DMS114 treated with DMSO at 0.1 percent for 48 hours (cell line): ENCODE results near the gene CACNA2D3.

Experiments used
- DNase-seq: peaks from one replicate; lab custom pipeline; 2025; ENCODE audit not compliant: unreplicated experiment; lab: John Stamatoyannopoulos, UW

Gene CACNA2D3

GRCh38 chr3:54563501-54564200 lies 441.3 kb downstream of the CACNA2D3 start:
- no peak for DNase-seq

GRCh38 chr3:54564374-54564925 lies 442.1 kb downstream of the CACNA2D3 start:
- DNase-seq, result no peak

DNA sequence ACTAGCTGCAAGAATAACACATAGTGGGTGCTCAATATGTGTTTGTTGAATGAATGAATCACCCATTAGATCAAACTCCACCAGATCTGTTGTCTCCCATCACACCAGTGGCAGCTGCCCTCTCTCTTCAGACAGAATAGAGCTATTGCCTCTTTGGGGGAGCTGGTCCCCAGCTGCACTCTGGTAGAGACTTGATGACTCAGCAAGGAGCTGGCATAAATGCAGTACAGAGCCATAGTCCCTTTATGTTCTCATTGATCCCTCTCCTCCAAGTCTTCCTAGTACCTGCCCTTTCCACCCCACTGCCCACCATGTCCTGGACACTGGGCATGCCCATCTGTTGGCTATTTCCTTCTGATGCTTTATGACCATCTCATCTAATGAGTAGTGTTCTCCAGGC lies 443.6 kb downstream of the CACNA2D3 start:
- no peak for DNase-seq

GRCh38 chr3:54567949-54568348 lies 445.6 kb downstream of the CACNA2D3 start:
- DNase-seq, result no peak

DNA sequence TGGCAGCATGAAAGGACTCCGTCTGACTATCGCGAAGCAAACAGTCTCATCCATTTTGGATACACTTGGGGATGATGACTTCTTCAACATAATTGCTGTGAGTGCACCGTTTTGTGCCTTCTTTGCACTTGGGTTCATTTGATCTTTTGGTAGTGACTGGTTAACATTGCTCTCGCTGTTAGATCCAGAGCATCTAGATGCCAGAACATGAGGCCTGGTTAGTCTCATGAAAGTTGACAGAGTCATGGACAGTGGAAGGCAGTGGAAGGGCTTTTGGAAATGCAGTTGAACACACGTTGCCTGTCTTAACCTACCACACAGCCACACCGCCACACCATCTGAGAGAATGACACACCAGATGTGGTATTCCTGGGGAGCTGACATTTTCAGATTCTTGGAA lies 447.7 kb downstream of the CACNA2D3 start:
- DNase-seq, result no peak

GRCh38 chr3:54572197-54572895 lies 450.0 kb downstream of the CACNA2D3 start:
- DNase-seq, result no peak

DNA sequence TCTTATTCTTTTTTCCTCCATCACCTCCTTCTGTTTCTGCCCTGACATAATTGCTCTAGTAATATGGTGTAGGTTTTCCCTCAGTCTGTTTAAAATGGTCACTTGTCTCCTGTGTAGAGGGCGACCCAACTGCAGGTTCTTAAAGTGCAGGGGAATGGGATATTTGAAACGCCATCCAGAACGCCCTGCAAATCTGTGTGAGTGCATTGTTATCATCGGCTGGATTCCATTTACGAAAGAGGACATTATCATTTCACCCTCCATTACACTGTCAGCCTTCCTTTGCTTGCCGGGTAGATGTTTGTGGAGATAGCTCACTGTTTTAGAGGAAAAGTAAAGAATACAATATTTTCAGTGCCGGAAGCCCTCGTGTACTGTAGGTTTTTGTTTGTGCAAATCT lies 451.5 kb downstream of the CACNA2D3 start:
- no peak for DNase-seq

DNA sequence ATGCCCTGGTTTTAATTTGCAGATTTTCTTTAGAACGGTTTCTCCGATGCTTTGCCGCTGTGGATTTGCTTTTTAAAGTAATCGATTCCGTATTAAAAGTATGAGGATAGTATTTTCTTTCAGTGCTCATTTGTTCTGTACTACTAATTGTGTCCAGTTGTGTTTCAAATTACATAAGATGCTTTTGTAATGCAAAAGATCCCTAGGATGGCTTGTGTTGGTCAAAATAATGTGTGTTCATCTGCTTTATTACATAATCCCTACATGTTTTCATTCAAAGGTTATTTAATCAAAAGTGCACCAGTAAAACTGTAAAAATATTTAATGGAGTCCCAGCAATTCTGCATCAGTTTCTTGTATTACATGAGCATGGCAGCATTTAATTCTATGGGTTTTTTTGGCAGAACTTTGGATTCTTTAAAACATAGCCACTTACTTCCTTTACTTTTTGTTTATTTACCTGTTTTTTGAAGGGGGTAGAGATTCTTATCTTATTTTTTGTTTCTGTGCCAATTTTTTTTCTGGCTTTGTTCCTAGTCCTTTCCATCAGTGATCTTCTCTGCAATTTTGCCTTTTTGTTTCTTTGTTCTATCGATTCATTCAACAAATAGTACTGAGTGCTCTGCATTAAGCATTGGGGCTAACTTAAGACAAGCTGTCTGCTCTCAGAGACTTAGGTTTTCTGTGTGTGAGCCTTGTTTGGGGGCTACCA lies 452.7 kb downstream of the CACNA2D3 start:
- no peak for DNase-seq

- DNase-seq, result no peak
Measured at GRCh38 chr3:54575618-54575960, 453.2 kb downstream of the CACNA2D3 start.

DNA sequence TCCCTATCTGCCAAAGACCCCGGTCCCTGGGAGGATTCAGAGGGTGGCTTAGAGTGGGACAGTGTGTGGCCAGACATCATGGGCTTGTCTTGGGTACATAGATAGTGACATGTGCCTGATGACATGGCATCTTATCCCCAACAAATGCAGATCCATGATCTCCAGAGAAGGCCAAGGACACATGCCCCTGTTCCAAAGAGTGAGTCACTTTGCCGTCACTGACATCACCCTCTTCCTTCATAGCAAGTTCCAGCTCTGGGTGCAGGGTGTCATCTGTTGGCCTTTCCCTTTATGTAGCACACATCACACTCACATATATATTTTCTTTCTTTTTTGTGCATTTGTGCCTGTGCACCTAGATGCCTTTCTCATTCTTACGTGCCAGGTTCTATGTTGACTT lies 455.0 kb downstream of the CACNA2D3 start:
- DNase-seq, result no peak

DNA sequence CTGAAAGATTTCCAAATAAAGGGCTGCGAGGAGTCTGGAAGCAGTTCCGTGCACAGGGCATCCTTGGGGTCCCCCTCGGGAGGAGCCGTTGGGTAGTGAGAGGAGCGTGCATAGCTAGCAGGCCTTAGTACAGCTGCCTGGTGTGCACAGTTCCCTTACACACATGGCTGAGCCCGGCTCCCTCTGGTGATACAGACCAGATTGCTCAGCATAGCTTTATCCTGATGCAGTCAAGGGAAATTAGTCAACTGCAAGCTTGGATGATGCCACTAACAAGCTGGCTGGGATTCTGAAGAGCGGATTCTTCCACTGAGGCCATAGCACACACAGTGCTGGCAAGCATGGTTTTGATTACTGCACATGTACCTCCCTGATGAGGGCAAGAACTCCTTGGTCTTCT lies 456.1 kb downstream of the CACNA2D3 start:
- DNase-seq, result no peak

GRCh38 chr3:54580453-54580852 lies 458.1 kb downstream of the CACNA2D3 start:
- no peak for DNase-seq

DNA sequence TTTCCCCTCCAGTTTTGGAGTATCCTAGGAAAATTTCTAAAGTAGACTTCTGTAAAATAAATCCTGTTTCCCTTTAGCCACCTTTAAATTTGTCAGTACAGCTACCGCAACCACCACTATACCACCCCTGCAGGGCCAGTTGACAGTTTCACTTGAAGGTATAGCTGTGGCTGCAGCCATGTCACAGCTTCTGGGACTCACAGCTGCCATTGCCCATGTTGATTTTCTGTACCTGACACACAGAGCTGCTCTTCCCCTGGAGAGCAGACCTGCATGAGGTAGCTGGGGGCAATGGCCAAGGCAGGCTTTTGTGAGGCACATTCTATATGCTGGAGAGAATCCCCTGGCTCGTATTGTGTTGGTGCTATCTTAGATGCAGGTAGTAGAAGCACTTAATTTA lies 460.1 kb downstream of the CACNA2D3 start:
- no peak for DNase-seq

GRCh38 chr3:54591157-54591556 lies 468.8 kb downstream of the CACNA2D3 start:
- DNase-seq, result no peak

GRCh38 chr3:54593653-54594052 lies 471.3 kb downstream of the CACNA2D3 start:
- no peak for DNase-seq

- DNase-seq, result no peak
Measured at GRCh38 chr3:54596087-54596486, 473.7 kb downstream of the CACNA2D3 start.

- DNase-seq, result no peak
Measured at GRCh38 chr3:54599716-54600115, 477.4 kb downstream of the CACNA2D3 start.

GRCh38 chr3:54600441-54601204 lies 478.3 kb downstream of the CACNA2D3 start:
- DNase-seq, result no peak

DNA sequence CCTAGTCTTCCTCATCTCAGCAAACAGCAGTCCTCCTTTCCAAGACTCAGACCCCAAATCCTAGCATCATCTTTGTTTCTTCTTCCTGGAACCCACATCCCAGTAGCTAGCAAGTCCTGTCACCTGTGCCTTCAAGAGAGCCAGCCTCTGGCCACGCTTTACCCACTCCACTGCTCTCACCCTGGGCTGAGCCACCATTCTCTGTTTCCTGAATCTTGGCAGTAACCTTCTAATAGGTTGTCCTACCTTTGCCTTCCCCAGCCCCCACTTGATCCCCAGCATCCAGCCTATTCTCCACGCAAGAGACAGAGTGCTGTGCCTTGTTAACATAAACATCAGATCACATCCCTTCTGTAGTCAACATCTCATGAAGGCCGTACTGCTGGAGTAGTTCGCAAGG lies 482.1 kb downstream of the CACNA2D3 start:
- DNase-seq, result no peak

- no peak for DNase-seq
Measured at GRCh38 chr3:54608041-54608440, 485.7 kb downstream of the CACNA2D3 start.

- DNase-seq, result no peak
Measured at GRCh38 chr3:54619053-54619452, 496.7 kb downstream of the CACNA2D3 start.
